ENCODE measurements around the gene OR51B4.

OR51B4 gene

DNA sequence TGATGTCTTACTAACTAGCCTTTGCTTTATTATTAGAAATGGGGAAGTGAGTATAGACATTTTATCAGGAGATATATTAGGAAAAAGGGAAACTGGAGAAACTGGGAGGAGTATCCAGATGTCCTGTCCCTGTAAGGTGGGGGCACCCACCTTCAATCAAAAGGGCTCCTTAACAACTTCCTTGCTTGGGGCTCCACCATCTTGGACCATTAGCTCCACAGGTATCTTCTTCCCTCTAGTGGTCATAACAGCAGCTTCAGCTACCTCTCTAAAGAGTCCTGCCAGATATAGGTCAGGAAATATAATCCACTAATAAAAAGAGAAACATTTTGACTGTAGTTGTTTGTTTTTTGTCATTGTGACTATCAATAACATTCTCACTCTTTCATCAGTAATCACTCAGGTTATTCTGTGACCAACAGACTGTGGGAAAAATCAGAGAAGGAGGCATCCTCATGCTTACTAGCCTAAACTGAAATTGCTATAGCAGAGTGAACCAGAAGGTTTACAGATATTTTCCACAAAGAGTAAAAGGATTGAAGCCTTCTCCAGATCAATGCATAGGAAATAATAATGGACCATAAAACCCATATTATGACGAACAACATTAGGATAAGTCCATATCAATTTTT, 10.4 kb downstream of the OR51B4 start:
- Histone ChIP-seq H3K9me3 (ENCODE audit: low read length) (no peaks in the 10 kb centered on the region), H3K27ac (ENCODE audit: low read depth, low read length) (no peak overlapping the region), H3K9ac (ENCODE audit: low read length) (no peak overlapping the region), H3K4me1 (ENCODE audit: insufficient read depth, low read length) (no peaks in the 10 kb centered on the region), H3K27me3 (ENCODE audit: control insufficient read depth in 1 of 2, insufficient read depth in 2 of 2, low read length in 2 of 2) (no peaks in the 10 kb centered on the region), H3K36me3 (ENCODE audit: insufficient read depth, low read length) (no peaks in the 10 kb centered on the region), H3K4me3 (ENCODE audit: low read depth in 1 of 2, low read length in 2 of 2) (no peak overlapping the region)

DNA sequence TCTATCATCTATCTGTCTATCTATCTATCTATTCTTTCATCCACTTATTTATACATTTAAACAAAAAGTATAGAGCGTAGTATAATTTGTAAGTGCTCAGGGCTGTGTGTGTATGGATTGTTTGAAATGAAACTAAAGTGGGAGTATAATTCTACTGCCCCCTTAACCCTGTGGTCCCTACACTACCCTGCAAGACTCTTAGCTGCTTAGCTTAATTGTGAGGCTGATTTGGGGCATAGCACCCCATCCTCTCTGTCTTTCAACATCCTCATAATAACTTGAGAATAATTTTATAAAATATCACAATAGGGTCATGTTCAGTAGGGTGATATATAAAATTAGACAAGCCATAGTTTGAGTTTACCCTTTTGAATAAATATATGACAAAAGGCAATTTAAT, 11.6 kb downstream of the OR51B4 start:
- Histone ChIP-seq H3K9ac (ENCODE audit: low read length) (no peak overlapping the region), H3K4me1 (ENCODE audit: insufficient read depth, low read length) (no peaks in the 10 kb centered on the region), H3K9me3 (ENCODE audit: low read length) (no peaks in the 10 kb centered on the region)

DNA sequence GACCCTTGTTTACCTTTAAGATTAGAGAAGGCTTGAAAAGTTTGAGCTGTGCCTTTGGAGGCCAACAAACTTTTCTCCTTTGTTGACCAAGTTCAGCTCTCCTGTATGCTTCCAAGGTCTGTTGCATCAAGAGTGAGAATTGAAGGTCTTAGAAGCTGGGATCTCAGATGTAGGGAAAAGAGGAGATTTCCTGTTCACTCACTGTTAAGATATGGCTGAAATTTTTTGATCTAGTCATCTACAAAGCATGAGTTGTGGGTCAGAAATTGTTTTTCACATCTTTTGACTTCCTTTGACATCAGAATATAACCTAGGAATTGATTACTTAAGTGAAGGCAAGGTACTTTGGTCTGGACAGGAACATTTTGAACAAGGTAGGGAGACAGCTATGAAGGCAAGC, 12.1 kb downstream of the OR51B4 start:
- Histone ChIP-seq H3K4me1 (ENCODE audit: insufficient read depth, low read length) (no peaks in the 10 kb centered on the region), H3K36me3 (ENCODE audit: insufficient read depth, low read length) (no peaks in the 10 kb centered on the region), H3K27ac (ENCODE audit: low read depth, low read length) (no peak overlapping the region), H3K9ac (ENCODE audit: low read length) (no peak overlapping the region), H3K9me3 (ENCODE audit: low read length) (no peaks in the 10 kb centered on the region), H3K4me3 (ENCODE audit: low read depth in 1 of 2, low read length in 2 of 2) (no peak overlapping the region), H3K27me3 (ENCODE audit: control insufficient read depth in 1 of 2, insufficient read depth in 2 of 2, low read length in 2 of 2) (no peaks in the 10 kb centered on the region)

More for the DNA sequence above, 11.6 kb downstream of the OR51B4 start:
- H3K36me3 ChIP-seq (ENCODE audit: insufficient read depth, low read length) = no peaks in the 10 kb centered on the region
- H3K4me3 ChIP-seq (ENCODE audit: low read depth in 1 of 2, low read length in 2 of 2) = no peak overlapping the region
- no peaks in the 10 kb centered on the region for H3K27me3 ChIP-seq (ENCODE audit: control insufficient read depth in 1 of 2, insufficient read depth in 2 of 2, low read length in 2 of 2)
- no peak overlapping the region for H3K27ac ChIP-seq (ENCODE audit: low read depth, low read length)

DNA sequence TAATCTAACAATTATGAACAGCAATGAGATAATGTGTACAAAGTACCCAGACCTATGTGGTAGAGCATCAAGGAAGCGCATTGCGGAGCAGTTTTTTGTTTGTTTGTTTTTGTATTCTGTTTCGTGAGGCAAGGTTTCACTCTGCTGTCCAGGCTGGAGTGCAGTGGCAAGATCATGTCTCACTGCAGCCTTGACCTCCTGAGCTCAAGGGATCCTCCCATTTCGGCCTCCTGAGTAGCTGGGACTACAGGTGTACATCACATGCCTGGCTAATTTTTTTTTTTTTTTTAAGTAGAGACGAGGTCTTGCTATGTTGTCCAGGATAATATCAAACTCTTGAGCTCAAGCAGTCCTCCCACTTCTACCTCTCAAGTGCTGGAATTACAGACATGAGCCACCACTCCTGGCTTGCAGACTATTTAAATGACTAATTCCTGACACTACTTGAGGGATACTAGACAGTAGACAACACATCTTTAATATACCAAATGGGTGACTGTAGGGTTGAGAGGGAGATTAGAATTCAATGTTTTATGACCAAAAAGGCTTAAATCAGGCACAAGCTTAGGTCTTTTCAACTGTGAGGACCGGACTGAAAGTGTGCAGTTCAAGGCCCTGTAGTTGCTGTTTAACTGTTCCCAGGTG, 12.7 kb downstream of the OR51B4 start:
- no peak overlapping the region for H3K9ac ChIP-seq (ENCODE audit: low read length)

DNA sequence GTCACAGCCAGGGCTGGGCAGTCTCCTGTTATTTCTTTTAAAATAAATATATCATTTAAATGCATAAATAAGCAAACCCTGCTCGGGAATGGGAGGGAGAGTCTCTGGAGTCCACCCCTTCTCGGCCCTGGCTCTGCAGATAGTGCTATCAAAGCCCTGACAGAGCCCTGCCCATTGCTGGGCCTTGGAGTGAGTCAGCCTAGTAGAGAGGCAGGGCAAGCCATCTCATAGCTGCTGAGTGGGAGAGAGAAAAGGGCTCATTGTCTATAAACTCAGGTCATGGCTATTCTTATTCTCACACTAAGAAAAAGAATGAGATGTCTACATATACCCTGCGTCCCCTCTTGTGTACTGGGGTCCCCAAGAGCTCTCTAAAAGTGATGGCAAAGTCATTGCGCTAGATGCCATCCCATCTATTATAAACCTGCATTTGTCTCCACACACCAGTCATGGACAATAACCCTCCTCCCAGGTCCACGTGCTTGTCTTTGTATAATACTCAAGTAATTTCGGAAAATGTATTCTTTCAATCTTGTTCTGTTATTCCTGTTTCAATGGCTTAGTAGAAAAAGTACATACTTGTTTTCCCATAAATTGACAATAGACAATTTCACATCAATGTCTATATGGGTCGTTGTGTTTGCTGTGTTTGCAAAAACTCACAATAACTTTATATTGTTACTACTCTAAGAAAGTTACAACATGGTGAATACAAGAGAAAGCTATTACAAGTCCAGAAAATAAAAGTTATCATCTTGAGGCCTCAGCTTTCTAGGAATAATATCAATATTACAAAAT, 13.4 kb downstream of the OR51B4 start:
- Histone ChIP-seq H3K4me1 (ENCODE audit: insufficient read depth, low read length) (no peaks in the 10 kb centered on the region), H3K27me3 (ENCODE audit: control insufficient read depth in 1 of 2, insufficient read depth in 2 of 2, low read length in 2 of 2) (no peaks in the 10 kb centered on the region), H3K9me3 (ENCODE audit: low read length) (no peaks in the 10 kb centered on the region), H3K27ac (ENCODE audit: low read depth, low read length) (no peak overlapping the region), H3K36me3 (ENCODE audit: insufficient read depth, low read length) (no peaks in the 10 kb centered on the region), H3K4me3 (ENCODE audit: low read depth in 1 of 2, low read length in 2 of 2) (no peak overlapping the region), H3K9ac (ENCODE audit: low read length) (no peak overlapping the region)

More for the DNA sequence above, 12.7 kb downstream of the OR51B4 start:
- Histone ChIP-seq H3K27me3 (ENCODE audit: control insufficient read depth in 1 of 2, insufficient read depth in 2 of 2, low read length in 2 of 2) (no peaks in the 10 kb centered on the region), H3K27ac (ENCODE audit: low read depth, low read length) (no peak overlapping the region), H3K4me3 (ENCODE audit: low read depth in 1 of 2, low read length in 2 of 2) (no peak overlapping the region), H3K9me3 (ENCODE audit: low read length) (no peaks in the 10 kb centered on the region), H3K4me1 (ENCODE audit: insufficient read depth, low read length) (no peaks in the 10 kb centered on the region), H3K36me3 (ENCODE audit: insufficient read depth, low read length) (no peaks in the 10 kb centered on the region)

DNA sequence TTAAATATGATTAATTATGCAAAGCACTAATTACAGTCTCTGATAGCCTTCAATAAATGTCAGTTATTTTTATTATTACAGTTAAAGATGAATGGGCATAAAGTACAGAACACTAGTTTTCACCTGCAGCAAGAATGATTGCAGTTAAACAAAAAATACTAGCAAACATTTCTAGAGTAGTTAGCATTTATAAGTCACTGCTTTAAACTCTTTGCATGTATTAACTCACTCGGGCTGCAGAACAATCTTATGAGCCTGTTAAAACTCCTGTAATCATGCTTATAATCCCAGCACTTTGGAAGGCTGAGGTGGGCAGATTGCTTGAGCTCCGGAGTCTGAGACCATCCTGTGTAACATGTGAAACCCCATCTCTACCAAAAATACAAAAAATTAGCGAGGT, 14.8 kb downstream of the OR51B4 start:
- no peak overlapping the region for H3K27ac ChIP-seq (ENCODE audit: low read depth, low read length)
- no peak overlapping the region for H3K9ac ChIP-seq (ENCODE audit: low read length)
- H3K4me3 ChIP-seq (ENCODE audit: low read depth in 1 of 2, low read length in 2 of 2) = no peak overlapping the region
- no peaks in the 10 kb centered on the region for H3K27me3 ChIP-seq (ENCODE audit: control insufficient read depth in 1 of 2, insufficient read depth in 2 of 2, low read length in 2 of 2)
- no peaks in the 10 kb centered on the region for H3K36me3 ChIP-seq (ENCODE audit: insufficient read depth, low read length)
- H3K4me1 ChIP-seq (ENCODE audit: insufficient read depth, low read length) = no peaks in the 10 kb centered on the region
- H3K9me3 ChIP-seq (ENCODE audit: low read length) = no peaks in the 10 kb centered on the region

DNA sequence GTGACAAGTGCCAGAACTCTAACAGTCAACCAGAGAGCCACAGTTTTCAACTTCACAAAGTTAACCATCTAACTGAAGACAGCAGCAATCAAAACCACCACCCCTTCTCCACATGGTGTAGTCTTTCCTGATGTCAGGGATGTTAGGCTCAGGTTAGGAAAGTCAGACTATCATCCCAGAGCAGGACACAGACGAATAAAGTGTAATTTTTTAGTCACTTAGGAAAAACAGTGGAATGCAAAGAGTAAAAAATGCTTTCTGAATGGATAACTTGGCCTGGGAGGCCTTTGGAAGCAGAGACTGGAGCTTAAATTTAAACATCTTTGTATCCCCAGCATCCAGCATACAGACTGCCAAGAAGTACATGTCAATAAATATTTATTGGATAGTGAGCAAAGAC, 15.4 kb downstream of the OR51B4 start:
- Histone ChIP-seq H3K9me3 (ENCODE audit: low read length) (no peaks in the 10 kb centered on the region), H3K36me3 (ENCODE audit: insufficient read depth, low read length) (no peaks in the 10 kb centered on the region)

DNA sequence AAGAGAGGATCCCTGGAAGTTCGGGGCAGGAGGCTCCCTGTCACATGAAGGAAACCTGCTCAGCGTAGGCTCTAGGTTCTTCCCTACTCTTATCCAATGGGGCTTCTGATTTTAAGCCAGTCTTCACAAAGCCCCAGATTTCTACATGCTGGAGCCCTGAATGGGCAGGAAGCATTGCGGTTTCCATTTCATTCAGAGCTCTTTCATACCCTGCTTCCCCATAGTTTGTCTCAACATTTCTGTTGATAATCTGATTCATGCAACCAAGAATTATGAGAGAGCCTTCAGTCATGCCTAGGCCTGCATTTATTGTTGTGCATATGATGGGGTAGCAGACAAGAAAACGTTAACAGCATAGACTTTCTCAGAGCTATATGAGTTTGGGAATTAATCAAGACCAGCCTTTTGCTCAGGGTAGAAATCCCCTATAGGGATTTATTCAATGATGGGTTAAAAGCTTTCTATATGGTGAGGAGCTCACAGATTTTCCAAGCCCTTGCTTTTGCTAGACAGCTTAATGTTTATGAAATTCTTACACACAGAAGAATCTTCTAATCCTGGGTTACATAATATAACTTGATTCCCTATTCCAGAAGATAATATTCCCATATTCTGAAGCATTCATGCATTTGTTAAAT, 15.9 kb downstream of the OR51B4 start:
- H3K27ac ChIP-seq (ENCODE audit: low read depth, low read length) = no peak overlapping the region
- H3K27me3 ChIP-seq (ENCODE audit: control insufficient read depth in 1 of 2, insufficient read depth in 2 of 2, low read length in 2 of 2) = no peaks in the 10 kb centered on the region
- H3K9ac ChIP-seq (ENCODE audit: low read length) = no peak overlapping the region
- no peaks in the 10 kb centered on the region for H3K9me3 ChIP-seq (ENCODE audit: low read length)
- H3K4me3 ChIP-seq (ENCODE audit: low read depth in 1 of 2, low read length in 2 of 2) = no peak overlapping the region
- H3K4me1 ChIP-seq (ENCODE audit: insufficient read depth, low read length) = no peaks in the 10 kb centered on the region
- no peaks in the 10 kb centered on the region for H3K36me3 ChIP-seq (ENCODE audit: insufficient read depth, low read length)

More for the DNA sequence above, 15.4 kb downstream of the OR51B4 start:
- H3K27me3 ChIP-seq (ENCODE audit: control insufficient read depth in 1 of 2, insufficient read depth in 2 of 2, low read length in 2 of 2) = no peaks in the 10 kb centered on the region
- H3K4me1 ChIP-seq (ENCODE audit: insufficient read depth, low read length) = no peaks in the 10 kb centered on the region
- H3K9ac ChIP-seq (ENCODE audit: low read length) = no peak overlapping the region
- H3K4me3 ChIP-seq (ENCODE audit: low read depth in 1 of 2, low read length in 2 of 2) = no peak overlapping the region
- H3K27ac ChIP-seq (ENCODE audit: low read depth, low read length) = no peak overlapping the region

DNA sequence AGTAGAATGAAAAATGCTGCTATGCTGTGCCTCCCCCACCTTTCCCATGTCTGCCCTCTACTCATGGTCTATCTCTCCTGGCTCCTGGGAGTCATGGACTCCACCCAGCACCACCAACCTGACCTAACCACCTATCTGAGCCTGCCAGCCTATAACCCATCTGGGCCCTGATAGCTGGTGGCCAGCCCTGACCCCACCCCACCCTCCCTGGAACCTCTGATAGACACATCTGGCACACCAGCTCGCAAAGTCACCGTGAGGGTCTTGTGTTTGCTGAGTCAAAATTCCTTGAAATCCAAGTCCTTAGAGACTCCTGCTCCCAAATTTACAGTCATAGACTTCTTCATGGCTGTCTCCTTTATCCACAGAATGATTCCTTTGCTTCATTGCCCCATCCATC, 17.1 kb downstream of the OR51B4 start:
- Histone ChIP-seq H3K9ac (ENCODE audit: low read length) (no peak overlapping the region), H3K4me1 (ENCODE audit: insufficient read depth, low read length) (no peaks in the 10 kb centered on the region), H3K27me3 (ENCODE audit: control insufficient read depth in 1 of 2, insufficient read depth in 2 of 2, low read length in 2 of 2) (no peaks in the 10 kb centered on the region), H3K9me3 (ENCODE audit: low read length) (no peaks in the 10 kb centered on the region), H3K36me3 (ENCODE audit: insufficient read depth, low read length) (no peaks in the 10 kb centered on the region), H3K27ac (ENCODE audit: low read depth, low read length) (no peak overlapping the region), H3K4me3 (ENCODE audit: low read depth in 1 of 2, low read length in 2 of 2) (no peak overlapping the region)

DNA sequence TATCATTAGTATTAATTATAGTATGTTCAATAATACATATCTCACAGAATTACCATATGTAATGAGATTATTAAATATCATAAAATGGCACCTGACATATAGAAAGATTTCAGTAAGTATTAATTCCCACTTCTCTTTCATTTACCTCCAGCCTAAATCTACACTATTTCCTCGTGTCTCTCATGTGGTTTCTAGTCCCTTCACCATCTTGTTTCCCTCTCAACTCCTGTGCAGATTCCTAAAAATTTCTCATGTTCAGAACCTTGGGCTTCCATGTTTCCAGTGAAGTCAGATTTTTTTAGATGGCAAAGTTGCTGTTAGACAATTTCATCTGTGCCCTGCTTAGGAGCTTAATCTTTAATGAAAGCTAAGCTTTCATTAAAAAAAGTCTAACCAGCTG, 17.9 kb downstream of the OR51B4 start:
- Histone ChIP-seq H3K27me3 (ENCODE audit: control insufficient read depth in 1 of 2, insufficient read depth in 2 of 2, low read length in 2 of 2) (no peaks in the 10 kb centered on the region), H3K9ac (ENCODE audit: low read length) (no peak overlapping the region), H3K36me3 (ENCODE audit: insufficient read depth, low read length) (no peaks in the 10 kb centered on the region), H3K27ac (ENCODE audit: low read depth, low read length) (no peak overlapping the region), H3K9me3 (ENCODE audit: low read length) (no peaks in the 10 kb centered on the region), H3K4me1 (ENCODE audit: insufficient read depth, low read length) (no peaks in the 10 kb centered on the region), H3K4me3 (ENCODE audit: low read depth in 1 of 2, low read length in 2 of 2) (no peak overlapping the region)

DNA sequence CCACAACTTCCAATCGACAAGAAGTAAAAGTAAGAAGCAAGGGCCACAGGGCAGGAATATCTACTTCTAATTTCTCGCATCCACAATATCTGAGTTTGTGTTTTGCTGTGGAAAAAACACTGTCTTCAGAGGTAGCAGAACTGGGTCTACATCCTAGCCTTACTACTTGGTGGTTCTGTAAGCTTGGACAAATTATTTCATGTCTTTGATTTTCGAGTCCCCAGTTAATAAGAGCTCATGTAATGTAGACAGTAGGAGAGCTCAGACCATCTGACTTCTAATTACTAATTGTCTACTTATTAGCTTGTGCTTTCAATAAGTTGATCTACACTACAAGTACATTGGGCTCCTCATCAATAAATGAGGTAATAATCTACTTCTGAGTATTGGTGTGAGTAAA, 18.7 kb downstream of the OR51B4 start:
- Histone ChIP-seq H3K27me3 (ENCODE audit: control insufficient read depth in 1 of 2, insufficient read depth in 2 of 2, low read length in 2 of 2) (no peaks in the 10 kb centered on the region), H3K36me3 (ENCODE audit: insufficient read depth, low read length) (no peaks in the 10 kb centered on the region), H3K4me3 (ENCODE audit: low read depth in 1 of 2, low read length in 2 of 2) (no peak overlapping the region), H3K27ac (ENCODE audit: low read depth, low read length) (no peak overlapping the region), H3K9me3 (ENCODE audit: low read length) (no peaks in the 10 kb centered on the region), H3K4me1 (ENCODE audit: insufficient read depth, low read length) (no peaks in the 10 kb centered on the region), H3K9ac (ENCODE audit: low read length) (no peak overlapping the region)
